D721Med (cell line): ENCODE measurements around the gene TVP23A.
"Not testable (repeated sequence)": the region's sequence is repeated elsewhere in the genome, so short reads cannot be mapped to it uniquely, and the experiment has no call there.

ENCODE experiments used
- DNase-seq: peaks from one replicate; pipeline ENCODE4 v3.0.0; 2011; ENCODE audit warnings: low spot score; ENCODE audit not compliant: insufficient read length
- FAIRE-seq: peaks from 2 replicates; lab custom pipeline; 2011; peaks lifted over from hg19 to GRCh38; lab: Jason Lieb, UNC
- TF ChIP-seq, protein P1 (sequence below): IDR thresholded peaks from 2 replicates; pipeline ENCODE4 v1.5.1; 2012; ENCODE audit warnings: mild to moderate bottlenecking, control low read depth; ENCODE audit not compliant: insufficient read depth; ENCODE audit errors: missing control alignments

Gene TVP23A

DNA sequence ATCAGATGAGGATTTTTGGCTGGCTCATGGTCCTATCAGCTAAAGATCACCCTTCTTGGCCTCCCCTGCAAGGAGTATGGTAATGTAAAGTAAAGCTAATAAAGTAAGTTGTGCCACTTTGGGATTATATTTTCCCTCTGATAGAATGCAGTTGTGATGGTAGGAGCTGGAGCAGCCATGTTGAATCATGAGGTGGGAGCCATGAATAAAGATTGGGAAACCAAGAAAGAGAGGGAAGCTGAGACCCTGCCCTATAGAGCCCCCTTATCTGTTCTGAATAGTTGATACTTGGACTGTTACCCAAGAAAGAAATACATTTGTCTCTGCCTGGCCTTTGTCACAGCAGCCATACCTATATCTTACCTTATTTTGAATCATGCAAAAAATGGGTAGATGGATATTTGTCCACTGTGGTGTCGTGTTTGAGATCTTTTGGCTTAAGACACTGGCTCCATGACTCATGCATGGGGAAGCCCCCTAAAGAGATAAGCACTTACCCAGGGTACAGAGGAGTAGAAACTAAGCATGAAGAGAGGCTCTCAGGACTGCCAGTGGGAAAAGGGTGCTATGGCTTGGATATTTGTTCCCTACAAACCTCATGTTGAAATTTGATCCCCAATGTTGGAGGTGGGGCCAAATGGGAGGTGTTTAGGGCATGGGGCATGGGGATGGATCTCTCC, 17.7 kb upstream of the TVP23A start:
- TF ChIP-seq, protein P1, sequence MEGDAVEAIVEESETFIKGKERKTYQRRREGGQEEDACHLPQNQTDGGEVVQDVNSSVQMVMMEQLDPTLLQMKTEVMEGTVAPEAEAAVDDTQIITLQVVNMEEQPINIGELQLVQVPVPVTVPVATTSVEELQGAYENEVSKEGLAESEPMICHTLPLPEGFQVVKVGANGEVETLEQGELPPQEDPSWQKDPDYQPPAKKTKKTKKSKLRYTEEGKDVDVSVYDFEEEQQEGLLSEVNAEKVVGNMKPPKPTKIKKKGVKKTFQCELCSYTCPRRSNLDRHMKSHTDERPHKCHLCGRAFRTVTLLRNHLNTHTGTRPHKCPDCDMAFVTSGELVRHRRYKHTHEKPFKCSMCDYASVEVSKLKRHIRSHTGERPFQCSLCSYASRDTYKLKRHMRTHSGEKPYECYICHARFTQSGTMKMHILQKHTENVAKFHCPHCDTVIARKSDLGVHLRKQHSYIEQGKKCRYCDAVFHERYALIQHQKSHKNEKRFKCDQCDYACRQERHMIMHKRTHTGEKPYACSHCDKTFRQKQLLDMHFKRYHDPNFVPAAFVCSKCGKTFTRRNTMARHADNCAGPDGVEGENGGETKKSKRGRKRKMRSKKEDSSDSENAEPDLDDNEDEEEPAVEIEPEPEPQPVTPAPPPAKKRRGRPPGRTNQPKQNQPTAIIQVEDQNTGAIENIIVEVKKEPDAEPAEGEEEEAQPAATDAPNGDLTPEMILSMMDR: no peak
- FAIRE-seq (no peak), DNase-seq (no peak)

DNA sequence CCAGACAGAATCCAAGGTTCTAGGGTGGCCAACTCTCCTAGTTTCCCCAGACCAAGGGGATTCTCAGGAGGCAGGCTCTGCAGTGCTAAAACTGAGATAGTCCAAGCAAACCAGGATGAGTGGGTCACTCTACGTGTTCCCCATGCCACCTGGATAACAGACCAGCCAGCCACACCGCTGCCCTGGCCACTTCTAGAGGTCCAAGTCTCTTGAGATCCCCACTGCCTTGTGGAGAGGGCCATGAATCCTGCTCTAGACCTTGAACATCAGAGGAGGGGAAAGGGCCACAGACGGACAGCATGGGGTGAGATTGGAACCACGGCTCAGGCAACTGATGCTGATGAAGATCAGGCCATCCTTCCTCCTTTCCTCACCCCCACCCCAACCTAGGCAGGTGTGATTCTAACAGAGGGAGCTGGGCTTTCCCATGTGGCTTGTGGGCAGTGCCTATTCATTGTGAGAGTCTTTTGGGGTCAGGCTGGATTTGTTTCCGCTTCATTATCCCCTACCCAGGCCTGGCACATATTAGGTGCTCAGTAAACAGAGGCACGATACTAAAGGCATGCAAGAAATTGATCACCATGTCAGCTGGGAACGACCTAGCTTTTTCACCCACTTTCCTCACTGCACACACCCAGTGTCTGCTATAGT, 16.8 kb upstream of the TVP23A start:
- TF ChIP-seq, protein P1: no peak
- no peak for DNase-seq
- FAIRE-seq: no peak

DNA sequence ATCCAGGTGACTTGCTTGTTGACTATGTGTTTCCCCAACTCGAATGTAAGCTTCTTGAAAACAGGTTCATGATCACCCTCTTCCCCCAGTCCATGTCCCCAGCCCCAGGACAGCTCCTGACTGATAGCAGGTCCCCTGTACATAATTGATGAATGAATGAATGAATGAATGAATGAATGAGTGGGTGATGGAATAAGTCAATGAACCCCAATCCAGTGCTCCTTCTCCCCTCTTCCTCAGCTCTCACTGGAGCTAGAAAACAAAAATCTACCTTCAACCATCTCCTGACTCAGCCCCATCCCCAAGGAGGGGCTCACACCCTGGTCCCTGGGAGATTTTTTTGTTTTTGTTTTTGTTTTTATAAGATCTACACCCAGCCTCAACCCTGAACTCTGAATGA, 16.2 kb upstream of the TVP23A start:
- DNase-seq (no peak), FAIRE-seq (no peak)
- TF ChIP-seq, protein P1: no peak

DNA sequence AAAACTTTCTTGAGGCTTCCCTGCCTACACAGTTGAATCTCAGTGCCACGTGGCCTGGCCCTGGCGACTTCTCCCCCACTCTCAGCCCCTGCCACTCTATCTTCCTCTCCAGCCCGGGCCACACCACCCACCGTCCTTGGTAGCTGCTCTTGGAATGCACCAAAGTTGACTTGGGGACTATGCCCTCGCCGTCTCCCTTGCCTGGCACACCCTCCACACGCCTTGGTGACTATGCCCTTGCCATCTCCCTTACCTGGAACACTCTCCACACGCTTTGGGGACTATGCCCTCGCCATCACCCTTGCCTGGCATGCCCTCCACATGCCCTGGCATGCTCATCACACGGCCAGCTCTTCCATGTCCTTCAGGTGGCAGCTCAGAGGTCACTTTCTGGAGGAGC, 15.5 kb upstream of the TVP23A start:
- TF ChIP-seq, protein P1: no peak
- FAIRE-seq: no peak
- DNase-seq: no peak

DNA sequence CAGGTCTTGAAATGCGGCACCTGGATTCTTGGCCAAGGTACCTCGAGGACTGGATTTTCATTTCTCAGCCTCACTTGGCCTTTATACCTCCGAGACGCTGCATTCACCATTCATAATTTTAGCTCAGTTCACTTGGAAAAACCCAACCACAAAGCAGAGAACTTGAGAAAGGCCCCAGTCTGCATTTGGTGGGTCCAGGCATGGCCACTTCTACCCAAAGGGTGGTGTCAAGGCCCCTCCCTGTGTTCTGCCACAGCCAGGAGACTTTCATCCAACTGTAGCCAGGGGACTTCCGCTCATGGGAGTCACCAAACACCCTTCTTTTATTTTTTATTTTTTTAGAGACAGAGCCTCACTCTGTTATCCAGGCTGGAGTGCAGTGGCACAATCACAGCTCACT, 14.7 kb upstream of the TVP23A start:
- no peak for FAIRE-seq
- DNase-seq: no peak
- TF ChIP-seq, protein P1: no peak

DNA sequence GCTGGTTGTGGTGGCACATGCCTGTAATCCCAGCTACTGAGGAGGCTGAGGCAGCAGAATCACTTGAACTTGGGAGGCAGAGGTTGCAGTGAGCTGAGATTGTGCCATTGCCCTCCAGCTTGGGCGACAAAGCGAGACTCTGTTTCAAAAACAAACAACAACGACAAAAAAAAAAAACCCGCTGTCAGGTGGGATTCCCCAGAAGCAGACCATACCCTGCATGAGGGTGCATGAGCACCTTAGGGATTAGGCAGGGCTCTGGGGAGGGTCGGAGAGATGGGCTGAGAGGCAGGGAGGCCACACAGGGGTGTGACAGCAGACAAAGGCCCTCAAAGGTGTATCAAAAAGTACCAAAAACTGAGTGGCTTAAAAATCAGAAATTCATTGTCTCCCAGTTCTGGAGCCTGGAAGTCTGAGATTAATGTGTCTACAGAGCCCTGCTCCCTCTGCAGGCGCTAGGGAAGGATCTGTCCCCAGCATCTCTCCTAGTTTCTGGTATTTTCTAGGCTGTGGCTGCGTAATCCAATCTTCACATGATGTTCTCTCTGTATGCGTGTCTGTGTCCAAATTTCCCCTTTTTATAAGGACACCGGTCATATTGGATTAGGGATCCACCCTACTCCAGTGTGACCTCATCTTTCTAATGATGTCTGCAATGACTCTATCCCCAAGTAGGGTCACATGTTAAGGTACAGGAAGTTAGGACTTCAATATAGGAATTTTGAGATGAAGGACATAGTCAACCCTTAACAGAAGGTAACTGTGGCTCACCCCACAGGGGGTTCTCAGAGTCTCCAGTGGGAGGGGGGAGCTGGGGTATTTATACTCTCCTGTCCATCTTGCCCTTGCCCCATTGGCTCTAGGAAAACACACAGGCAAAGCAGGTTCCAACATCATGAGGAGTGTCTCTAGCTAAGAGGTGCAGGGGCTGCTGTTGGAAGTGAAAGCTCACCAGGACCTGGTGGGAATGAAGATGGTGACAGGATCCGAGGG, 13.6 kb upstream of the TVP23A start:
- DNase-seq (no peak), FAIRE-seq (no peak)
- TF ChIP-seq, protein P1: no peak

DNA sequence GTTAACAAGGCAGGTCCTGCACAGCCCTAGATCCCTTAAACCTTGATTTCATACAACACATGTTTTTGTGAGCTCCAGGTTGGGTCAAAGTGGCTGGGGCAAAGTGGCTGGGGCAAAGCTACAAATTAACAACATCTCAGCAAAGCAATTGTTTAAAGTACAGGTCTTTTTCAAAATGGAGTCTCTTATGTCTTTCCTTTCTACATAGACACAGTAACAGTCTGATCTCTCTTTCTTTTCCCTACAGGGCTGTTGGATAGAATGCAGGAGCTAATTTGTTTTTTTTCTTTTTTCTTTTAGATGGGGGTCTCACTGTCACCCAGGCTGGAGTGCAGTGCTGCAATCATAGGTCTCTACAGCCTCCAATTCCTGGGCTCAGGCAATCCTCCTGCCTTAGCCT, 11.6 kb upstream of the TVP23A start:
- FAIRE-seq, DNase-seq: not testable (repeated sequence)

DNA sequence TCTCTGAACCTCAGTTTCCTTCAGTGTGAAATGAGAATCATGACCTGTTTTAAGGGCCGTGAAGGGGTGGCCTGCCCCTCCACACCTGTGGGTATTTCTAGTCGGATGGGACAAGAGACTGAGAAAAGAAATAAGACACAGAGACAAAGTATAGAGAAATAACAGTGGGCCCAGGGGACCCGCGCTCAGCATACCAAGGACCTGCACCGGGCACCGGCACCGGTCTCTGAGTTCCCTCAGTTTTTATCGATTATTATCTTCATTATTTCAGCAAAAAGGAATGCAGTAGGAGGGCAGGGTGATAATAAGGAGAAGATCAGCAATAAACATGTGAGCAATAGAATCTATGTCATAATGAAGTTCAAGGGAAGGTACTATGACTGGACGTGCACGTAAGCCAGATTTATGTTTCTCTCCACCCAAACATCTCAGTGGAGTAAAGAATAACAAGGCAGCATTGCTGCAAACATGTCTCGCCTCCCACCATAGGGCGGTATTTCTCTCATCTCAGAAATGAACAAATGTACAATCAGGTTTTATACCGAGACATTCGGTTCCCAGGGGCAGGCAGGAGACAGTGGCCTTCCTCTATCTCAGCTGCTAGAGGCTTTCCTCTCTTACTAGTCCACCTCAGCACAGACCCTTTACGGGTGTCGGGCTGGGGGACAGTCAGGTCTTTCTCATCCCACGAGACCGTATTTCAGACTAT, 10.9 kb upstream of the TVP23A start:
- DNase-seq, FAIRE-seq: not testable (repeated sequence)
